Ishikawa (cell line): ENCODE measurements around the gene ADK.

Experiments
- CREB1 ChIP-seq: IDR thresholded peaks from 2 replicates; pipeline ENCODE4 v1.6.1; 2012; ENCODE audit warnings: low read depth
- EGR1 ChIP-seq: IDR thresholded peaks from 2 replicates; pipeline ENCODE4 v1.6.1; 2012
- EP300 ChIP-seq: IDR thresholded peaks from 2 replicates; pipeline ENCODE4 v1.6.1; 2012; ENCODE audit warnings: borderline replicate concordance
- NFIC ChIP-seq: IDR thresholded peaks from 2 replicates; pipeline ENCODE4 v1.6.1; 2012
- RAD21 ChIP-seq: IDR thresholded peaks from 2 replicates; pipeline ENCODE4 v1.6.1; 2012; ENCODE audit warnings: low read depth
- TAF1 ChIP-seq: IDR thresholded peaks from 2 replicates; pipeline ENCODE4 v1.6.1; 2012; ENCODE audit warnings: low read depth, mild to moderate bottlenecking
- TCF12 ChIP-seq: IDR thresholded peaks from 2 replicates; pipeline ENCODE4 v1.6.1; 2012; ENCODE audit warnings: low read depth
- TEAD4 ChIP-seq: IDR thresholded peaks from 2 replicates; pipeline ENCODE4 v1.6.1; 2012
- YY1 ChIP-seq: IDR thresholded peaks from 2 replicates; pipeline ENCODE4 v1.6.1; 2012; ENCODE audit warnings: low read depth
- TF ChIP-seq, protein P1 (sequence below): IDR thresholded peaks from 2 replicates; pipeline ENCODE4 v1.6.1; 2012; ENCODE audit warnings: low read depth, mild to moderate bottlenecking
- TF ChIP-seq, protein P2 (sequence below): IDR thresholded peaks from 2 replicates; pipeline ENCODE4 v1.6.1; 2012

DNA sequence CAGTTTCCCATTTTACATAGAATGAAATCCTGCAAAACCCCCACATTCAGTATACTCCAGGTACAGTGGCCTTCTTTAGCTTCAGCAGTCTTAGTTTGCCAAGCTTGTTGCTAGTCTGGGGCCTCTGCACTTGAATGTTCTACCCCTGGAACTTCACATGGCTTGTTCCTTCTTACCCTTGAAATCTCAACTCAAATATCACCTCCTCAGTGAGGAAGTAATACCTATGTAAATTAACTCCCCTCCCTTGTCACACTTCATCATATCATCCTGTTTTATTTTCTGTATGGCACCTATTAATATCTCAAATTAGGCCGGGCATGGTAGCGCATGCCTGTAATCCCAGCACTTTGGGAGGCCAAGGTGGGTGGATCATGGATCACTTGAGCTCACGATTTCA is 511.6 kb downstream of the ADK start:
- TF ChIP-seq RAD21, result no peak
- no peak for TF ChIP-seq TCF12
- no peak for TF ChIP-seq TEAD4
- TF ChIP-seq TAF1, result no peak
- TF ChIP-seq, protein P1, sequence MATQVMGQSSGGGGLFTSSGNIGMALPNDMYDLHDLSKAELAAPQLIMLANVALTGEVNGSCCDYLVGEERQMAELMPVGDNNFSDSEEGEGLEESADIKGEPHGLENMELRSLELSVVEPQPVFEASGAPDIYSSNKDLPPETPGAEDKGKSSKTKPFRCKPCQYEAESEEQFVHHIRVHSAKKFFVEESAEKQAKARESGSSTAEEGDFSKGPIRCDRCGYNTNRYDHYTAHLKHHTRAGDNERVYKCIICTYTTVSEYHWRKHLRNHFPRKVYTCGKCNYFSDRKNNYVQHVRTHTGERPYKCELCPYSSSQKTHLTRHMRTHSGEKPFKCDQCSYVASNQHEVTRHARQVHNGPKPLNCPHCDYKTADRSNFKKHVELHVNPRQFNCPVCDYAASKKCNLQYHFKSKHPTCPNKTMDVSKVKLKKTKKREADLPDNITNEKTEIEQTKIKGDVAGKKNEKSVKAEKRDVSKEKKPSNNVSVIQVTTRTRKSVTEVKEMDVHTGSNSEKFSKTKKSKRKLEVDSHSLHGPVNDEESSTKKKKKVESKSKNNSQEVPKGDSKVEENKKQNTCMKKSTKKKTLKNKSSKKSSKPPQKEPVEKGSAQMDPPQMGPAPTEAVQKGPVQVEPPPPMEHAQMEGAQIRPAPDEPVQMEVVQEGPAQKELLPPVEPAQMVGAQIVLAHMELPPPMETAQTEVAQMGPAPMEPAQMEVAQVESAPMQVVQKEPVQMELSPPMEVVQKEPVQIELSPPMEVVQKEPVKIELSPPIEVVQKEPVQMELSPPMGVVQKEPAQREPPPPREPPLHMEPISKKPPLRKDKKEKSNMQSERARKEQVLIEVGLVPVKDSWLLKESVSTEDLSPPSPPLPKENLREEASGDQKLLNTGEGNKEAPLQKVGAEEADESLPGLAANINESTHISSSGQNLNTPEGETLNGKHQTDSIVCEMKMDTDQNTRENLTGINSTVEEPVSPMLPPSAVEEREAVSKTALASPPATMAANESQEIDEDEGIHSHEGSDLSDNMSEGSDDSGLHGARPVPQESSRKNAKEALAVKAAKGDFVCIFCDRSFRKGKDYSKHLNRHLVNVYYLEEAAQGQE, result no peak
- no peak for TF ChIP-seq YY1
- TF ChIP-seq CREB1, result no peak
- TF ChIP-seq, protein P2, sequence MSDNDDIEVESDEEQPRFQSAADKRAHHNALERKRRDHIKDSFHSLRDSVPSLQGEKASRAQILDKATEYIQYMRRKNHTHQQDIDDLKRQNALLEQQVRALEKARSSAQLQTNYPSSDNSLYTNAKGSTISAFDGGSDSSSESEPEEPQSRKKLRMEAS, result no peak
- TF ChIP-seq EGR1, result no peak
- TF ChIP-seq NFIC, result no peak
- TF ChIP-seq EP300, result no peak
